HEK293 (cell line): ENCODE results near the gene PDF.

Experiments
- CTCF ChIA-PET: fragments of 350-600 bp; formaldehyde crosslinking; extraction: SDS; loops from one replicate; lab custom pipeline; 2021; ENCODE audit warnings: antibody characterized with exemption; lab: Yijun Ruan, JAX
- POLR2A ChIA-PET: fragments of 300-600 bp; formaldehyde crosslinking; extraction: SDS; loops from one replicate; lab custom pipeline; 2020; ENCODE audit warnings: antibody characterized with exemption, inconsistent platforms; lab: Yijun Ruan, JAX
- H3K27ac ChIP-seq: fragments of 200-500 bp; sonication (Bioruptor generic); 2 replicates; pipeline ENCODE4 v1.5.1; 2014; ENCODE audit warnings: low read depth, low read length, control low read depth, inconsistent platforms; ENCODE audit errors: extremely low read depth
- H3K36me3 ChIP-seq, 2 experiments: fragments of 200-500 bp in 1 of 2; sonication (Bioruptor generic) in 1 of 2; 1 replicate in 1 of 2; 2 replicates in 1 of 2; pipeline ENCODE4 v1.5.1; 2014 to 2017; ENCODE audit warnings: inconsistent platforms in 2 of 2, low read length in 2 of 2; ENCODE audit not compliant: control insufficient read depth in 2 of 2, insufficient read depth in 1 of 2
- H3K4me1 ChIP-seq: fragments of 200-500 bp; sonication (Bioruptor generic); 2 replicates; pipeline ENCODE4 v1.5.1; 2014; ENCODE audit warnings: mild to moderate bottlenecking, low read length, inconsistent platforms; ENCODE audit not compliant: control insufficient read depth, insufficient read depth
- H3K4me3 ChIP-seq: 2 replicates; pipeline ENCODE4 v1.5.1; 2011; ENCODE audit warnings: low read depth, mild to moderate bottlenecking, control low read depth, low read length, moderate library complexity
- H3K9me3 ChIP-seq: fragments of 200-500 bp; sonication (Bioruptor generic); 2 replicates; pipeline ENCODE4 v1.5.1; 2014; ENCODE audit warnings: low read depth, low read length, inconsistent platforms; ENCODE audit not compliant: control insufficient read depth, insufficient read depth
- KLF17 ChIP-seq: fragments of 450-650 bp; formaldehyde crosslinking; IDR thresholded peaks from 2 replicates; pipeline ENCODE4 v1.5.1; 2016; ENCODE audit warnings: missing biosample characterization, missing genetic modification characterization
- OSR2 ChIP-seq: fragments of 450-650 bp; formaldehyde crosslinking; IDR thresholded peaks from 2 replicates; pipeline ENCODE4 v1.5.1; 2016; ENCODE audit warnings: missing biosample characterization, missing genetic modification characterization
- SALL2 ChIP-seq: fragments of 450-650 bp; formaldehyde crosslinking; IDR thresholded peaks from 2 replicates; pipeline ENCODE4 v1.5.0; 2017; ENCODE audit warnings: missing biosample characterization, mild to moderate bottlenecking, missing genetic modification characterization, borderline replicate concordance
- SP3 ChIP-seq: fragments of 450-650 bp; formaldehyde crosslinking; IDR thresholded peaks from 2 replicates; pipeline ENCODE4 v1.5.1; 2016; ENCODE audit warnings: missing biosample characterization, missing genetic modification characterization
- ZBTB48 ChIP-seq: fragments of 450-650 bp; formaldehyde crosslinking; IDR thresholded peaks from 2 replicates; pipeline ENCODE4 v1.5.1; 2016; ENCODE audit warnings: missing biosample characterization, missing genetic modification characterization
- ZNF133 ChIP-seq: fragments of 450-650 bp; formaldehyde crosslinking; IDR thresholded peaks from 2 replicates; pipeline ENCODE4 v1.5.1; 2016; ENCODE audit warnings: missing biosample characterization, missing genetic modification characterization
- ZNF146 ChIP-seq: fragments of 450-650 bp; formaldehyde crosslinking; IDR thresholded peaks from 2 replicates; pipeline ENCODE4 v1.5.1; 2016; ENCODE audit warnings: missing biosample characterization, missing genetic modification characterization
- ZNF148 ChIP-seq: fragments of 450-650 bp; formaldehyde crosslinking; IDR thresholded peaks from 2 replicates; pipeline ENCODE4 v1.5.0; 2017; ENCODE audit warnings: missing biosample characterization, missing genetic modification characterization, borderline replicate concordance
- ZNF202 ChIP-seq: fragments of 450-650 bp; formaldehyde crosslinking; IDR thresholded peaks from 2 replicates; pipeline ENCODE4 v1.5.1; 2016; ENCODE audit warnings: missing biosample characterization, missing genetic modification characterization, borderline replicate concordance
- ZNF274 ChIP-seq, 2 experiments: fragments of 200-500 bp in 1 of 2; fragments of 450-650 bp in 1 of 2; sonication (Bioruptor generic) in 1 of 2; formaldehyde crosslinking in 1 of 2; IDR thresholded peaks; 2 replicates each; pipeline versions ENCODE4 v1.5.1 to v1.6.1; 2014 to 2016; ENCODE audit warnings: borderline replicate concordance in 1 of 2, inconsistent platforms in 1 of 2, low read length in 1 of 2, missing biosample characterization in 1 of 2, missing genetic modification characterization in 1 of 2
- ZNF37A ChIP-seq: fragments of 450-650 bp; IDR thresholded peaks from 2 replicates; pipeline ENCODE4 v1.5.1; 2018; ENCODE audit warnings: missing biosample characterization, missing genetic modification characterization
- ZNF488 ChIP-seq: fragments of 450-650 bp; formaldehyde crosslinking; IDR thresholded peaks from 2 replicates; pipeline ENCODE4 v1.5.1; 2016; ENCODE audit warnings: missing biosample characterization, missing genetic modification characterization
- ZNF518A ChIP-seq: fragments of 450-650 bp; formaldehyde crosslinking; conservative IDR thresholded peaks from 2 replicates; pipeline ENCODE4 v1.5.1; 2016; ENCODE audit warnings: low read depth, missing biosample characterization, missing genetic modification characterization
- ZNF530 ChIP-seq: fragments of 450-650 bp; formaldehyde crosslinking; IDR thresholded peaks from 2 replicates; pipeline ENCODE4 v1.5.1; 2016; ENCODE audit warnings: low read depth, missing biosample characterization, missing genetic modification characterization
- ZNF544 ChIP-seq: fragments of 450-650 bp; formaldehyde crosslinking; IDR thresholded peaks from 2 replicates; pipeline ENCODE4 v1.5.0; 2017; ENCODE audit warnings: missing biosample characterization, missing genetic modification characterization
- ZNF548 ChIP-seq: fragments of 450-650 bp; formaldehyde crosslinking; IDR thresholded peaks from 2 replicates; pipeline ENCODE4 v1.5.1; 2016; ENCODE audit warnings: missing biosample characterization, missing genetic modification characterization
- ZNF561 ChIP-seq: fragments of 450-650 bp; IDR thresholded peaks from 2 replicates; pipeline ENCODE4 v1.5.1; 2018; ENCODE audit warnings: missing biosample characterization, missing genetic modification characterization, borderline replicate concordance
- ZNF660 ChIP-seq: fragments of 450-650 bp; IDR thresholded peaks from 2 replicates; pipeline ENCODE4 v1.5.1; 2018; ENCODE audit warnings: missing biosample characterization, mild to moderate bottlenecking, missing genetic modification characterization
- ZNF776 ChIP-seq: fragments of 450-650 bp; formaldehyde crosslinking; IDR thresholded peaks from 2 replicates; pipeline ENCODE4 v1.5.0; 2017; ENCODE audit warnings: missing biosample characterization, missing genetic modification characterization, borderline replicate concordance
- ZNF792 ChIP-seq: fragments of 450-650 bp; formaldehyde crosslinking; IDR thresholded peaks from 2 replicates; pipeline ENCODE4 v1.5.1; 2016; ENCODE audit warnings: missing biosample characterization, missing genetic modification characterization

The PDF gene

GRCh38 chr16:69338557-69339288 is 8.3 kb upstream of the PDF start (continued):
- TF ChIP-seq ZNF274 (IDR thresholded peaks at IDR 0.05; ENCODE audit: low read length) (no peak), ZNF274 (tag by site-specific recombination; IDR thresholded peaks at IDR 0.05; ENCODE audit: borderline replicate concordance) (no peak), OSR2 (tag by site-specific recombination) (no peak), ZNF202 (tag by site-specific recombination) (no peak), ZNF548 (tag by site-specific recombination) (no peak), ZNF133 (tag by site-specific recombination) (no peak)

- Histone ChIP-seq H3K27ac (no peak overlapping the region), H3K4me1 (no peaks in the 10 kb centered on the region), H3K36me3 (peaks cover 13 to 55% of the 10 kb centered on the region in 2 experiments; a peak in 2 of 3 replicates), H3K9me3 (no peaks in the 10 kb centered on the region), H3K4me3 (no peak overlapping the region)
- no peak for TF ChIP-seq ZNF544 (tag by site-specific recombination)
- TF ChIP-seq SP3, result no peak
- TF ChIP-seq ZNF660 (tag by site-specific recombination), result no peak
- no peak for TF ChIP-seq ZBTB48 (tag by site-specific recombination)
- no peak for TF ChIP-seq KLF17 (tag by site-specific recombination)
- no peak for TF ChIP-seq SALL2
- no peak for TF ChIP-seq ZNF561 (tag by site-specific recombination)
- no peak for TF ChIP-seq ZNF488 (tag by site-specific recombination)
- no peak for TF ChIP-seq ZNF530 (tag by site-specific recombination)
- POLR2A ChIA-PET, result no interaction called here
- CTCF ChIA-PET, result no interaction called here
Measured at GRCh38 chr16:69334696-69335095, 4.3 kb upstream of the PDF start.

GRCh38 chr16:69329369-69330285 is 761 bp downstream of the PDF start:
- Histone ChIP-seq H3K4me3 (peak overlapping the region; percentile 80), H3K36me3 (peaks cover 15 to 77% of the 10 kb centered on the region in 2 experiments; a peak in 2 of 3 replicates), H3K27ac (peak overlapping the region; percentile 78; the same call in 1 of the 2 replicates), H3K4me1 (peaks cover 4% of the 10 kb centered on the region; the same call in 1 of the 2 replicates), H3K9me3 (no peaks in the 10 kb centered on the region)
- POLR2A ChIA-PET, result interaction anchor here (0.6 to 4.9 kb wide), 8 partner anchors 11 to 425 kb away, joined by 3 to 27 read pairs (median 4); partner anchors contain the start of genes COG8, NIP7 and NOB1
- CTCF ChIA-PET, result interaction anchor here (0.9 to 1.0 kb wide), 2 partner anchors 13 to 18 kb away, joined by 3 to 6 read pairs; no protein-coding TSS in a partner anchor
- no peak for TF ChIP-seq ZNF792 (tag by site-specific recombination)
- TF ChIP-seq ZNF518A (tag by site-specific recombination), result no peak
- no peak for TF ChIP-seq ZNF37A (tag by site-specific recombination)
- no peak for TF ChIP-seq ZNF148
- no peak for TF ChIP-seq ZNF146 (tag by site-specific recombination)
- no peak for TF ChIP-seq ZNF776
- TF ChIP-seq OSR2 (tag by site-specific recombination), result no peak
